Stimulated activated effector memory CD8-positive, alpha-beta T cell treated with anti-CD3 and anti-CD28 coated beads, Interleukin-12 subunit alpha, Interleukin-12 subunit beta, amount 100 ng/mL, for 72 hours (primary cell): ENCODE measurements around the gene APOBEC3G.

Experiments used
- ATAC-seq: fragments of 150-1000 bp; cut with Tn5 transposase; 2 replicates; pipeline ENCODE4 v1.10.0; 2021
- DNase-seq, 2 donors: peaks; one replicate each; pipeline ENCODE4 v3.0.0; 2021 to 2022; ENCODE audit warnings: low spot score in 2 of 2
- H3K27ac Mint-ChIP-seq: one replicate; pipeline ENCODE4 v1.8.0; 2022; ENCODE audit warnings: mild to moderate bottlenecking, mixed read lengths
- H3K36me3 Mint-ChIP-seq: one replicate; pipeline ENCODE4 v1.8.0; 2022; ENCODE audit warnings: mild to moderate bottlenecking, mixed read lengths
- H3K4me1 Mint-ChIP-seq: one replicate; pipeline ENCODE4 v1.8.0; 2022; ENCODE audit warnings: mixed read lengths
- H3K4me3 Mint-ChIP-seq: one replicate; pipeline ENCODE4 v1.8.0; 2022; ENCODE audit warnings: mild to moderate bottlenecking, mixed read lengths
- H3K9me3 Mint-ChIP-seq: one replicate; pipeline ENCODE4 v1.8.0; 2022; ENCODE audit warnings: mixed read lengths

APOBEC3G gene

DNA sequence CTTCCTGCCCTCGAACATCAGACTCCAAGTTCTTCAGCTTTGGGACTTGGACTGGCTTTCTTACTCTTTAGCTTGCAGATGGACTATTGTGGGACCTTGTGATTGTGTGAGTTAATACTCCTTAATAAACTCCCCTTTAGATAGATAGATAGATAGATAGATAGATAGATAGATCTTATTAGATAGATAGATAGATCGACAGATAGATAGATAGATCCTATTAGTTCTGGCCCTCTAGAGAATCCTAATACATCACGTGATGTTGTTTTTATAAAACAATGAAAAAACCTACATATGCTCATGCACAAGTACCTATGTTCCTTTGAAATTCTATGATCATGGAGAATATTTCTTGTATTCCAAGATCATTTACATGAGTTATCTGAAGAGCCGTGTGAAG is 43.9 kb downstream of the APOBEC3G start:
- Mint-ChIP-seq H3K4me1 (peaks cover 36% of the 10 kb centered on the region), H3K4me3 (no peak overlapping the region), H3K9me3 (no peaks in the 10 kb centered on the region), H3K27ac (peak overlapping the region; percentile 40), H3K36me3 (peaks cover 26% of the 10 kb centered on the region)
- no peak for ATAC-seq
- DNase-seq: no peak

- Mint-ChIP-seq H3K4me1 (peaks cover 17% of the 10 kb centered on the region), H3K36me3 (peaks cover 7% of the 10 kb centered on the region), H3K27ac (no peak overlapping the region), H3K4me3 (no peak overlapping the region), H3K9me3 (no peaks in the 10 kb centered on the region)
- ATAC-seq (no peak), DNase-seq (no peak)
Observed at GRCh38 chr22:39122772-39123470, 45.8 kb downstream of the APOBEC3G start.

- ATAC-seq (no peak), DNase-seq (no peak)
- no peak overlapping the region for H3K4me3 Mint-ChIP-seq
- H3K4me1 Mint-ChIP-seq: peaks cover 19% of the 10 kb centered on the region
- H3K36me3 Mint-ChIP-seq: peaks cover 7% of the 10 kb centered on the region
- no peak overlapping the region for H3K27ac Mint-ChIP-seq
- no peaks in the 10 kb centered on the region for H3K9me3 Mint-ChIP-seq
Observed at GRCh38 chr22:39123751-39124581, 46.9 kb downstream of the APOBEC3G start.

DNA sequence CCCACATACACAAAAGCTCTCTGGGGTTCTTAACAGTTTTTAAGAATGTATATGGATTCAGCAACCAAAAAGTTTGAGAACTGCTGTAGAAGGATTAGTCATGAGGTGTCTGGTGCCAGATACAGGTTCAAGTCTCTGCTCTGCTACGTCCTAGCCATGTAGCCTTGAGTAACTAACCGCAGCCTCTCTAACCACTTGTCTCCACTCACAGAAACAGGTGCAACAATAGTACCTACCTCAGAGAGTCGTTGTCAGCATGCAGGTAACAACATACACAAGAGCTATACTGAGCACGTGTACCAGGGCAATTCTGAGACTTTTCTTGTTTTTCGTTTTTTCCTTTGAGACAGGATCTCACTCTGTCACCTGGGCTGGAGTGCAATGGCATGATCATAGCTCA is 48.5 kb downstream of the APOBEC3G start:
- peaks cover 28% of the 10 kb centered on the region for H3K4me1 Mint-ChIP-seq
- H3K4me3 Mint-ChIP-seq: no peak overlapping the region
- H3K9me3 Mint-ChIP-seq: no peaks in the 10 kb centered on the region
- peaks cover 7% of the 10 kb centered on the region for H3K36me3 Mint-ChIP-seq
- DNase-seq: no peak
- no peak overlapping the region for H3K27ac Mint-ChIP-seq
- ATAC-seq: no peak

GRCh38 chr22:39128508-39128907 is 51.4 kb downstream of the APOBEC3G start:
- ATAC-seq (peak; percentile 54), DNase-seq (no peak)
- peaks cover 32% of the 10 kb centered on the region for H3K4me1 Mint-ChIP-seq
- no peak overlapping the region for H3K4me3 Mint-ChIP-seq
- H3K9me3 Mint-ChIP-seq: no peaks in the 10 kb centered on the region
- H3K27ac Mint-ChIP-seq: peak overlapping the region; percentile 72
- H3K36me3 Mint-ChIP-seq: peaks cover 8% of the 10 kb centered on the region

- DNase-seq (no peak), ATAC-seq (no peak)
- no peaks in the 10 kb centered on the region for H3K9me3 Mint-ChIP-seq
- H3K36me3 Mint-ChIP-seq: peaks cover 13% of the 10 kb centered on the region
- no peak overlapping the region for H3K4me3 Mint-ChIP-seq
- peak overlapping the region; percentile 72 for H3K27ac Mint-ChIP-seq
- H3K4me1 Mint-ChIP-seq: peaks cover 32% of the 10 kb centered on the region
Observed at GRCh38 chr22:39129081-39129480, 52.0 kb downstream of the APOBEC3G start.

GRCh38 chr22:39129746-39130145 is 52.7 kb downstream of the APOBEC3G start:
- peaks cover 32% of the 10 kb centered on the region for H3K4me1 Mint-ChIP-seq
- DNase-seq (no peak), ATAC-seq (no peak)
- no peaks in the 10 kb centered on the region for H3K9me3 Mint-ChIP-seq
- no peak overlapping the region for H3K4me3 Mint-ChIP-seq
- H3K36me3 Mint-ChIP-seq: peaks cover 13% of the 10 kb centered on the region
- H3K27ac Mint-ChIP-seq: peak overlapping the region; percentile 3

- ATAC-seq (no peak), DNase-seq (no peak)
- Mint-ChIP-seq H3K4me3 (no peak overlapping the region), H3K27ac (peak overlapping the region; percentile 17), H3K36me3 (peaks cover 13% of the 10 kb centered on the region), H3K4me1 (peaks cover 32% of the 10 kb centered on the region), H3K9me3 (no peaks in the 10 kb centered on the region)
Observed at GRCh38 chr22:39130152-39130704, 53.2 kb downstream of the APOBEC3G start.

GRCh38 chr22:39130892-39131855 is 54.1 kb downstream of the APOBEC3G start:
- ATAC-seq: no peak
- peaks cover 32% of the 10 kb centered on the region for H3K4me1 Mint-ChIP-seq
- no peaks in the 10 kb centered on the region for H3K9me3 Mint-ChIP-seq
- no peak for DNase-seq
- no peak overlapping the region for H3K4me3 Mint-ChIP-seq
- H3K27ac Mint-ChIP-seq: peak overlapping the region; percentile 88
- peaks cover 13% of the 10 kb centered on the region for H3K36me3 Mint-ChIP-seq

DNA sequence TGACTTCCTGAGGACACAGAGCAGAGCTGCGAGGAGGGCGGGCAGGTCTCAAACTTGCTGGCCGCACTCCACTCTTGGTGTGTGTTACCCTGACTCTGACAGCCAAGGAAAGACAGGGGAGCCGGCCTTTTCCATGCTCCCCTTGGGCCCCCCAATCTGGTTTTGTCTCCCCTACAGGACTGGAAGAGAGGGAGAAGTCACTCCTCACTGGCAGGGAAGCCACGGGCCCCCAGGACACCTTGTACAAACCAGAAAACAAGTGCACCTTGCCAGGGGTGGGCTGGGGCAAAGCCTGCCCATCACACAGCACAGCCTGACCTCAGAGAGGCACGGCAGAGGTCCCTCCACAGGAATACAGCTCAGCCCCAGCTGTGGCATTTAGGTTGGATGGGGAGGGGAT is 55.2 kb downstream of the APOBEC3G start:
- peak overlapping the region; percentile 88 for H3K27ac Mint-ChIP-seq
- no peak overlapping the region for H3K4me3 Mint-ChIP-seq
- peaks cover 13% of the 10 kb centered on the region for H3K36me3 Mint-ChIP-seq

GRCh38 chr22:39132871-39133524 is 55.9 kb downstream of the APOBEC3G start:
- DNase-seq (no peak), ATAC-seq (no peak)
- H3K9me3 Mint-ChIP-seq: no peaks in the 10 kb centered on the region
- H3K4me3 Mint-ChIP-seq: no peak overlapping the region
- no peak overlapping the region for H3K27ac Mint-ChIP-seq
- H3K36me3 Mint-ChIP-seq: peaks cover 13% of the 10 kb centered on the region
- H3K4me1 Mint-ChIP-seq: peaks cover 36% of the 10 kb centered on the region

More for the DNA sequence above, 55.2 kb downstream of the APOBEC3G start:
- Mint-ChIP-seq H3K9me3 (no peaks in the 10 kb centered on the region), H3K4me1 (peaks cover 36% of the 10 kb centered on the region)
- ATAC-seq (no peak), DNase-seq (no peak)

DNA sequence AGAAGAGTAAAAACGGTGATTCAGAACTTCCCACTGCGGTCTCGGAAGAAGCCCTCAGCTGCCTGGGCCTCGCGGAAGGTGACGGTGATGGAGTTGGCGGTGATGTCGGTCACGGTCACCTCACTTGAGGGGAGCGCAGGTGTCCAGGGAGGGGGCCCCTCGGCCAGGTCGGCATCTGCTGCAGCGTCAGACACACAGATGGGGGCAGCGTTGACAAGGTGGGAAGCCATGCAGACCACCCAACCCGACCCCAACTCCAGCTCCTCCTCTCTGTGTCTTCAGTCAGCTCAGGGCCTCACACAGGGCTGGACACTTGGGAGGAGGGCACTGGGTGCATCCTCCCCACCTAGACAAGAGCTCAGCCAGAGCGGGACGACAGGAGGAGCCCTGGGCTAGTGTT is 56.8 kb downstream of the APOBEC3G start:
- Mint-ChIP-seq H3K4me1 (peaks cover 29% of the 10 kb centered on the region), H3K27ac (no peak overlapping the region), H3K9me3 (no peaks in the 10 kb centered on the region), H3K4me3 (no peak overlapping the region), H3K36me3 (peaks cover 13% of the 10 kb centered on the region)
- ATAC-seq (no peak), DNase-seq (no peak)

- no peak for ATAC-seq
- DNase-seq: no peak
- no peak overlapping the region for H3K4me3 Mint-ChIP-seq
- peaks cover 13% of the 10 kb centered on the region for H3K36me3 Mint-ChIP-seq
- peaks cover 25% of the 10 kb centered on the region for H3K4me1 Mint-ChIP-seq
- no peaks in the 10 kb centered on the region for H3K9me3 Mint-ChIP-seq
- H3K27ac Mint-ChIP-seq: no peak overlapping the region
Observed at GRCh38 chr22:39134366-39135091, 57.5 kb downstream of the APOBEC3G start.
